Vagina (tissue), 2 donors: ENCODE data around the gene KLHL20. TPM values are rescaled to one million over a fixed set of nuclear protein-coding genes. Genes with fewer than 3 reads are reported as not detected.
"Not testable (repeated sequence)": the region's sequence is repeated elsewhere in the genome, so short reads cannot be mapped to it uniquely, and the experiment has no call there.

Experiments
- DNase-seq, 2 donors: peaks; one replicate each; pipeline ENCODE4 v3.0.0-alpha.2; 2017; ENCODE audit errors: extremely low spot score in 2 of 2
- H3K27ac ChIP-seq: fragments of 200-600 bp; sonication (generic); one replicate; pipeline ENCODE4 v1.5.1; 2019
- H3K27me3 ChIP-seq: fragments of 200-600 bp; sonication (generic); one replicate; pipeline ENCODE4 v1.5.1; 2019
- H3K36me3 ChIP-seq, 2 donors: fragments of 200-600 bp; sonication (generic); one replicate each; pipeline ENCODE4 v1.5.1; 2017 to 2019
- H3K4me1 ChIP-seq: fragments of 200-600 bp; sonication (generic); one replicate; pipeline ENCODE4 v1.5.1; 2019
- H3K4me3 ChIP-seq, 2 donors: fragments of 200-600 bp; sonication (generic); 1 replicate in 1 of 2; 2 replicates in 1 of 2; pipeline ENCODE4 v1.5.1; 2016 to 2019
- H3K9me3 ChIP-seq: fragments of 200-600 bp; sonication (generic); one replicate; pipeline ENCODE4 v1.5.1; 2019
- CTCF ChIP-seq, 3 experiments: fragments of 450-650 bp in 2 of 3; fragments of 200-600 bp in 1 of 3; sonication (generic) in 1 of 3; IDR thresholded peaks; one replicate each; pipeline ENCODE4 v1.5.1; 2017 to 2019; ENCODE audit warnings: antibody characterized with exemption in 3 of 3, mild to moderate bottlenecking in 2 of 3, moderate library complexity in 2 of 3
- POLR2A ChIP-seq, 2 donors: fragments of 450-650 bp; IDR thresholded peaks; one replicate each; pipeline ENCODE4 v1.6.1; 2017; ENCODE audit warnings: antibody characterized with exemption in 2 of 2, mild to moderate bottlenecking in 2 of 2, moderate library complexity in 2 of 2
- POLR2AphosphoS5 ChIP-seq, 2 donors: sonication (generic); formaldehyde crosslinking; IDR thresholded peaks; one replicate each; pipeline ENCODE4 v1.9.0; 2017; ENCODE audit warnings: antibody characterized with exemption in 2 of 2, mild to moderate bottlenecking in 2 of 2, low read depth in 1 of 2; ENCODE audit not compliant: insufficient read depth in 1 of 2
- intact Hi-C: fragments of 100-400 bp; cut with DNase I; formaldehyde crosslinking; loops from one replicate; pipeline ENCODE4 v1.15.1; 2023
- total RNA-seq: library from RNA; depleted of rRNA; stranded (reverse); fragments of >200 nt; gene quantifications from one replicate; pipeline ENCODE4 v1.2.3, GENCODE V29; 2016

Gene KLHL20
- 14.7 TPM for total RNA-seq

- intact Hi-C loops = no loop called here
- Histone ChIP-seq H3K9me3 (no peaks in the 10 kb centered on the region), H3K36me3 (no peaks in the 10 kb centered on the region), H3K27ac (peak within 1 kb of the TSS; percentile 80), H3K27me3 (no peaks in the 10 kb centered on the region), H3K4me3 (peak within 1 kb of the TSS; percentile 85 to 87), H3K4me1 (peaks cover 32% of the 10 kb centered on the region)
- no peak for DNase-seq
- peak in 1 of 2 donors; percentile 23 for TF ChIP-seq POLR2A (IDR thresholded peaks at IDR 0.05)
- no peak for TF ChIP-seq CTCF (IDR thresholded peaks at IDR 0.05)
- TF ChIP-seq POLR2AphosphoS5 (IDR thresholded peaks at IDR 0.05; ENCODE audit: insufficient read depth in 1 of 2, low read depth in 1 of 2) = peak; percentile 88 to 93
Measured at GRCh38 chr1:173714759-173715537, at the start of gene KLHL20. Gene KLHL20, plus strand, starts transcription at chr1:173714981. Its CDS starts 1,063 bp downstream, at chr1:173716044.

GRCh38 chr1:173666646-173667045, 48.1 kb upstream of the KLHL20 start:
- no peak for TF ChIP-seq CTCF (IDR thresholded peaks at IDR 0.05)
- TF ChIP-seq POLR2AphosphoS5 (IDR thresholded peaks at IDR 0.05; ENCODE audit: insufficient read depth in 1 of 2, low read depth in 1 of 2) = no peak
- no peak for TF ChIP-seq POLR2A (IDR thresholded peaks at IDR 0.05)
- Histone ChIP-seq H3K27ac (no peak overlapping the region), H3K4me1 (peaks cover 9% of the 10 kb centered on the region), H3K9me3 (no peaks in the 10 kb centered on the region), H3K36me3 (no peaks in the 10 kb centered on the region), H3K27me3 (no peaks in the 10 kb centered on the region), H3K4me3 (no peak overlapping the region)
- intact Hi-C loops = no loop called here
- DNase-seq = no peak

GRCh38 chr1:173669491-173669941, 45.3 kb upstream of the KLHL20 start, which contains the start of gene ANKRD45:
Gene ANKRD45, minus strand, starts transcription at chr1:173669851. Its CDS starts 10,433 bp downstream, at chr1:173659418.
- no peak within 1 kb of the TSS for H3K27ac ChIP-seq
- H3K36me3 ChIP-seq = no peaks in the 10 kb centered on the region
- peaks cover 9% of the 10 kb centered on the region for H3K4me1 ChIP-seq
- H3K4me3 ChIP-seq = peak within 1 kb of the TSS; percentile 39 to 41
- TF ChIP-seq POLR2AphosphoS5 (IDR thresholded peaks at IDR 0.05; ENCODE audit: insufficient read depth in 1 of 2, low read depth in 1 of 2) = no peak
- TF ChIP-seq POLR2A (IDR thresholded peaks at IDR 0.05) = no peak
- no peak for TF ChIP-seq CTCF (IDR thresholded peaks at IDR 0.05)
- H3K9me3 ChIP-seq = no peaks in the 10 kb centered on the region
- no peak for DNase-seq
- no peaks in the 10 kb centered on the region for H3K27me3 ChIP-seq
- intact Hi-C loops = no loop called here

GRCh38 chr1:173674496-173674895, 40.3 kb upstream of the KLHL20 start:
- intact Hi-C loops, H3K36me3 ChIP-seq, DNase-seq, H3K9me3 ChIP-seq, H3K4me1 ChIP-seq, H3K4me3 ChIP-seq, H3K27me3 ChIP-seq, H3K27ac ChIP-seq: not testable (repeated sequence)

GRCh38 chr1:173680152-173680551, 34.6 kb upstream of the KLHL20 start:
- H3K36me3 ChIP-seq, intact Hi-C loops, H3K4me3 ChIP-seq, DNase-seq, H3K9me3 ChIP-seq, H3K27me3 ChIP-seq, H3K27ac ChIP-seq, H3K4me1 ChIP-seq: not testable (repeated sequence)

GRCh38 chr1:173682184-173682583, 32.6 kb upstream of the KLHL20 start:
- Histone ChIP-seq H3K27me3 (no peaks in the 10 kb centered on the region), H3K27ac (no peak overlapping the region), H3K4me1 (no peaks in the 10 kb centered on the region), H3K4me3 (no peak overlapping the region), H3K36me3 (no peaks in the 10 kb centered on the region), H3K9me3 (no peaks in the 10 kb centered on the region)
- TF ChIP-seq POLR2AphosphoS5 (IDR thresholded peaks at IDR 0.05; ENCODE audit: insufficient read depth in 1 of 2, low read depth in 1 of 2) (no peak), CTCF (IDR thresholded peaks at IDR 0.05) (no peak), POLR2A (IDR thresholded peaks at IDR 0.05) (no peak)
- no peak for DNase-seq
- intact Hi-C loops = no loop called here

GRCh38 chr1:173683838-173684237, 30.9 kb upstream of the KLHL20 start:
- H3K4me3 ChIP-seq, H3K27me3 ChIP-seq, intact Hi-C loops, H3K36me3 ChIP-seq, DNase-seq, H3K9me3 ChIP-seq, H3K27ac ChIP-seq, H3K4me1 ChIP-seq: not testable (repeated sequence)

GRCh38 chr1:173685121-173685520, 29.7 kb upstream of the KLHL20 start:
- H3K9me3 ChIP-seq, H3K27ac ChIP-seq, intact Hi-C loops, H3K4me3 ChIP-seq, H3K27me3 ChIP-seq, DNase-seq, H3K36me3 ChIP-seq, H3K4me1 ChIP-seq: not testable (repeated sequence)
